B cell (primary cell): Measurements from ENCODE around the gene YPEL5.

ENCODE experiments used
- EZH2 ChIP-seq: IDR thresholded peaks from 2 replicates; pipeline ENCODE4 v1.6.1; 2012; ENCODE audit warnings: borderline replicate concordance, low read depth, mild to moderate bottlenecking, moderate library complexity, low read length; ENCODE audit not compliant: insufficient read depth, poor library complexity, severe bottlenecking
- TF ChIP-seq, protein P1 (sequence below): fragments of 200-600 bp; IDR thresholded peaks from one replicate; pipeline ENCODE4 v1.8.0; 2022; ENCODE audit warnings: antibody characterized with exemption, mild to moderate bottlenecking

GRCh38 chr2:30146337-30147195 lies at the start of gene YPEL5:
- TF ChIP-seq, protein P1, sequence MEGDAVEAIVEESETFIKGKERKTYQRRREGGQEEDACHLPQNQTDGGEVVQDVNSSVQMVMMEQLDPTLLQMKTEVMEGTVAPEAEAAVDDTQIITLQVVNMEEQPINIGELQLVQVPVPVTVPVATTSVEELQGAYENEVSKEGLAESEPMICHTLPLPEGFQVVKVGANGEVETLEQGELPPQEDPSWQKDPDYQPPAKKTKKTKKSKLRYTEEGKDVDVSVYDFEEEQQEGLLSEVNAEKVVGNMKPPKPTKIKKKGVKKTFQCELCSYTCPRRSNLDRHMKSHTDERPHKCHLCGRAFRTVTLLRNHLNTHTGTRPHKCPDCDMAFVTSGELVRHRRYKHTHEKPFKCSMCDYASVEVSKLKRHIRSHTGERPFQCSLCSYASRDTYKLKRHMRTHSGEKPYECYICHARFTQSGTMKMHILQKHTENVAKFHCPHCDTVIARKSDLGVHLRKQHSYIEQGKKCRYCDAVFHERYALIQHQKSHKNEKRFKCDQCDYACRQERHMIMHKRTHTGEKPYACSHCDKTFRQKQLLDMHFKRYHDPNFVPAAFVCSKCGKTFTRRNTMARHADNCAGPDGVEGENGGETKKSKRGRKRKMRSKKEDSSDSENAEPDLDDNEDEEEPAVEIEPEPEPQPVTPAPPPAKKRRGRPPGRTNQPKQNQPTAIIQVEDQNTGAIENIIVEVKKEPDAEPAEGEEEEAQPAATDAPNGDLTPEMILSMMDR = no peak
- no peak for TF ChIP-seq EZH2
